ENCODE results near the gene HOXC11.

DNA sequence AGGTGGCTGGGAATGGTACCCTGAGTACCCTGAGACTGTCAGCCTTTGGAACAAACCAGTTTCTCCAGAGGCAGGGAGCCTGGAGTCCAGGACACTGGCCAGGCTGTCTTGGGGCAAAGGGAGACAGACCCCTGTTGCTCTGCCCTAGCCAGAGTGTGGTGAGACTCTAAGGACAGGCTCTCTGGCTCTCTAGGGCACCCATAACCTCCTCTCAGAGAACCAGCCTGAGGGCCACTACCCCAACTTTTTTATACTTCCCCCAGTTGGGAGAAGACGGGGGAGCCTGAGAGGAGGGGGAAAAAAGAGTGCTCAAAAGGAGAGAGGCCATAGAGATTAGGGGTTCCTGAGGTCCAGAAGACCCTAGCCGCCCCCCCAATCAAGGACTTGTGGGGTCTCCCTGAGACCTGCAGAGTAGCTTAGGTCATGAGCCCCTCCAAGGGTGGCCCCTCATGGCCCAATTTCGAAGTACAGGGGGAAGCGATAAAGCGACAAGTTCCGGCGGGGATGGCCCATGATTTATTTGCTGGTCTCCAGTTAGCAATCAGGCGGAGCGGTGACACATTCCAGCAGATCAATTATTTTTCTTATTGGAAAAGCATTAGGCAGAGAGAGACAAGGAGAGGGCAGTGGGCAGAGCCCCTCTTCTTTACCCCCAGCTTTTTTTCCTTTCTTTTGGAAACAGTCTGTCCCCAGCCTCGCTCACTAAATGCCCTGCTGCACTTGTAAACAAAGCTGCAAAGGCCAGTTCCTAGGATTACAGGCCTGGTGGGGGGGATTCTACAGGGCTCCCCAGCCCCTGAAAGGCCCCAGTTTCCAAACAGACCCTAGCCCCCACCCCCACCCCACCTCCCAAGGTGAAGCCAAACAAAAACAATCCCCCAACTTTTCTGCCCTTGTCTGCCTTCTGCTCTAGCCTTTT, 37.4 kb downstream of the HOXC11 start:
- TF ChIP-seq, protein P1, sequence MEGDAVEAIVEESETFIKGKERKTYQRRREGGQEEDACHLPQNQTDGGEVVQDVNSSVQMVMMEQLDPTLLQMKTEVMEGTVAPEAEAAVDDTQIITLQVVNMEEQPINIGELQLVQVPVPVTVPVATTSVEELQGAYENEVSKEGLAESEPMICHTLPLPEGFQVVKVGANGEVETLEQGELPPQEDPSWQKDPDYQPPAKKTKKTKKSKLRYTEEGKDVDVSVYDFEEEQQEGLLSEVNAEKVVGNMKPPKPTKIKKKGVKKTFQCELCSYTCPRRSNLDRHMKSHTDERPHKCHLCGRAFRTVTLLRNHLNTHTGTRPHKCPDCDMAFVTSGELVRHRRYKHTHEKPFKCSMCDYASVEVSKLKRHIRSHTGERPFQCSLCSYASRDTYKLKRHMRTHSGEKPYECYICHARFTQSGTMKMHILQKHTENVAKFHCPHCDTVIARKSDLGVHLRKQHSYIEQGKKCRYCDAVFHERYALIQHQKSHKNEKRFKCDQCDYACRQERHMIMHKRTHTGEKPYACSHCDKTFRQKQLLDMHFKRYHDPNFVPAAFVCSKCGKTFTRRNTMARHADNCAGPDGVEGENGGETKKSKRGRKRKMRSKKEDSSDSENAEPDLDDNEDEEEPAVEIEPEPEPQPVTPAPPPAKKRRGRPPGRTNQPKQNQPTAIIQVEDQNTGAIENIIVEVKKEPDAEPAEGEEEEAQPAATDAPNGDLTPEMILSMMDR (IDR thresholded peaks at IDR 0.05): no peak
- no peak for TF ChIP-seq POLR2A (IDR thresholded peaks at IDR 0.05)
